Stomach (tissue), 4 donors: ENCODE data around the gene PPID.

ENCODE experiments used
- CTCF ChIP-seq, 7 experiments: fragments of 450-650 bp in 4 of 7; fragments of 200-600 bp in 3 of 7; sonication (generic) in 3 of 7; IDR thresholded peaks; one replicate each; pipeline ENCODE4 v1.5.1; 2016 to 2019; ENCODE audit warnings: antibody characterized with exemption in 7 of 7, control low read depth in 2 of 7, mild to moderate bottlenecking in 1 of 7
- EP300 ChIP-seq: sonication (generic); formaldehyde crosslinking; IDR thresholded peaks from one replicate; pipeline ENCODE4 v1.6.1; 2017; ENCODE audit warnings: antibody characterized with exemption
- POLR2AphosphoS5 ChIP-seq, 3 donors: sonication (generic); formaldehyde crosslinking; IDR thresholded peaks; one replicate each; pipeline ENCODE4 v1.6.1; 2016; ENCODE audit warnings: antibody characterized with exemption in 3 of 3

GRCh38 chr4:158722917-158723793, at the start of gene PPID:
- no peak for TF ChIP-seq CTCF (IDR thresholded peaks at IDR 0.05)
- TF ChIP-seq POLR2AphosphoS5 (IDR thresholded peaks at IDR 0.05) = peak; percentile 63 to 89 (median 80)
- TF ChIP-seq EP300 = no peak
